NCI-H2227 treated with DMSO at 0.1 percent for 48 hours (cell line): ENCODE results near the gene SLX9.
"Not testable (repeated sequence)": the region's sequence is repeated elsewhere in the genome, so short reads cannot be mapped to it uniquely, and the experiment has no call there.

Source experiments
- DNase-seq: peaks from one replicate; lab custom pipeline; 2025; lab: John Stamatoyannopoulos, UW

The SLX9 gene

GRCh38 chr21:45019887-45020537 is 80.2 kb downstream of the SLX9 start:
- DNase-seq: no peak

- no peak for DNase-seq
These were observed 81.0 kb downstream of the SLX9 start for GRCh38 chr21:45020629-45021427.

DNA sequence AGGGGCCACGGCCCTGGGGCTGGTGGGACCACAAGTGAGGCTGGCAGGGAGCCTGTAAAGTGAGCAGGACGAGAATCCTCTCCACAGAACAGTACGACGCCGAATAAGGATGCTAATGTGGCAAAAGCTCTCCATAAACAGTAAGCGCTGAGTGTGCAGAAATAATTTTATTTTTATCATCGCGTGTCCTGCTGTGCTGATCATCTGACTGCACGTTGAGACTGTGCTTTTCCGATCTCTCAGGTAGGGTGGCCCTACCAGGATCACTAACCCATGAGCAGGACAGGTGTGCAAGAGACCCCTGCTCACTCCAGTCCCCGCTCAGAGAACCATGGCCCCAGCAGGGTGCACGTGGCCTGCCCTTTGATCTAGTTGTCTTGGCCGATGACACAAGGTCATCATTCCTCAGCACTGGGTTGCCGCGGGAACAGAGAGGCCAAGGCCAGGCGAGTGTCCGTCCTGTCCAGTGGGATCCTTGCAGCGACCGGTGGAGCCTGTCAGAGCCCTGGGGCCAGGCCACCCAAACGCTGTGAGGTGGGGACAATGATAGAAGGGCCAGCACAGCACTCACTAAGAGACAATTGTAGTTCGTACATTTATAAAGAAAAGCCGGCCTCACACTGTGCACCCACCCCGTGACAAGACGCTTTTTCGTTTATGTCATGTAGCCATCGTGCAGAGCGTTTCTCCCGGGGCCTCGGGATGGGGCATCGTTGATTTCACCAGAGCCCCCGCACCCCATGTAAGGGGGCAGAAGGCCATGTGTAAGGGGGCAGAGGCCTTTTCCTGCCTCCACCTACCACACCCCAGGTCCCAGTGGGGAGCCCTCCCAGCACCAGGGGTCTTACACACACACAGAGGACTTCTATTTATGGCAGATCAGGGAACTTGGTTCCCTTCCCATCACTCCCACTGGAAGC is 81.9 kb downstream of the SLX9 start:
- DNase-seq: no peak

GRCh38 chr21:45022348-45022675 is 82.5 kb downstream of the SLX9 start:
- no peak for DNase-seq

DNA sequence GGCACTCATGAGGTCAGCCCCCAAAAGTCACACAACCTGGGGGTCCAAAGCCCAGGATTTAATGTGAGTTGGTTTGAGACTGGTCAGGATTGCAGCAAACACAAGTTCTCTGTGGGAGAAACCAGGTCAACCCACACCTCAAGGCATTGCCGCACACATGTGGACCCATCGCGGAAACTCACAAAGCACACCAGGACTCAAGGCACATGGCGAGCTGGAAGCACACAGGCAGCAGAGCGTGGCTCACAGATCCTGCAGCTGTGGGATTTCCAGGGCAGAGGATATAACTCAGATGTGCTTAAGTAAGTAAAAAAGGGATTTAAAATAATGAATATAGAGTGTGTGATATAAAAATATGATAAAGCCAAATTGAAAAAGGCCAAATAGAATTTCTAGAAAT is 82.9 kb downstream of the SLX9 start:
- DNase-seq: no peak

GRCh38 chr21:45024516-45024915 is 84.7 kb downstream of the SLX9 start:
- DNase-seq: not testable (repeated sequence)

GRCh38 chr21:45026066-45026745 is 86.4 kb downstream of the SLX9 start:
- no peak for DNase-seq
